MCF 10A (cell line): ENCODE results near the gene AK5. TPM values are rescaled to one million over a fixed set of nuclear protein-coding genes. Genes with fewer than 3 reads are reported as not detected.

Source experiments
- BruUV-seq: library from RNA; stranded (reverse); fragments of 400-500 nt; replicated peaks from 2 replicates; lab custom pipeline; 2021; lab: Mats Ljungman, UMichigan
- CTCF ChIA-PET: fragments of 300-600 bp; sonication (Branson Sonifier 250); formaldehyde crosslinking; extraction: SDS; loops from one replicate; lab custom pipeline; 2021; ENCODE audit warnings: antibody characterized with exemption, inconsistent platforms; lab: Yijun Ruan, JAX
- POLR2A ChIA-PET: fragments of 300-600, 350-650 bp; sonication (Branson Sonifier 250); formaldehyde crosslinking; extraction: SDS; loops from one replicate; lab custom pipeline; 2020; ENCODE audit warnings: antibody characterized with exemption, inconsistent platforms; lab: Yijun Ruan, JAX
- DNase-seq: peaks from one replicate; pipeline ENCODE4 v3.0.0-alpha.2; 2018; ENCODE audit not compliant: unreplicated experiment
- H3K27ac Mint-ChIP-seq: one replicate; pipeline ENCODE4 v1.8.0; 2022; ENCODE audit warnings: mild to moderate bottlenecking, low read depth, mixed read lengths; ENCODE audit not compliant: unreplicated experiment
- H3K27me3 Mint-ChIP-seq: one replicate; pipeline ENCODE4 v1.8.0; 2022; ENCODE audit warnings: mixed read lengths; ENCODE audit not compliant: insufficient read depth, unreplicated experiment
- H3K36me3 Mint-ChIP-seq: one replicate; pipeline ENCODE4 v1.8.0; 2022; ENCODE audit warnings: mild to moderate bottlenecking, moderate library complexity, mixed read lengths; ENCODE audit not compliant: insufficient read depth, unreplicated experiment
- H3K4me1 Mint-ChIP-seq: one replicate; pipeline ENCODE4 v1.8.0; 2022; ENCODE audit warnings: mixed read lengths; ENCODE audit not compliant: insufficient read depth, unreplicated experiment
- H3K4me3 Mint-ChIP-seq: one replicate; pipeline ENCODE4 v1.8.0; 2022; ENCODE audit warnings: mild to moderate bottlenecking, moderate library complexity, mixed read lengths; ENCODE audit not compliant: unreplicated experiment
- H3K9me3 Mint-ChIP-seq: one replicate; pipeline ENCODE4 v1.8.0; 2022; ENCODE audit warnings: mixed read lengths; ENCODE audit not compliant: unreplicated experiment
- CTCF ChIP-seq: fragments of 200-600 bp; IDR thresholded peaks from one replicate; pipeline ENCODE4 v1.8.0; 2022; ENCODE audit warnings: antibody characterized with exemption, mild to moderate bottlenecking; ENCODE audit not compliant: unreplicated experiment
- intact Hi-C: fragments of 100-400 bp; cut with micrococcal nuclease; formaldehyde crosslinking; loops from 2 replicates; pipeline ENCODE4 v1.14.1; 2022
- total RNA-seq: library from RNA; stranded (reverse); gene quantifications from 2 replicates; pipeline ENCODE4 v1.2.3, GENCODE V29; 2022

The AK5 gene
- total RNA-seq, 1 experiment from 2014 or later, result not detected

- POLR2A ChIA-PET, result no interaction called here
- CTCF ChIA-PET, result interaction anchor here (0.7 kb wide), 1 partner anchor 64 kb away, joined by 4 read pairs; no protein-coding TSS in a partner anchor
- no peaks in the 10 kb centered on the region for H3K9me3 Mint-ChIP-seq
- peaks cover 69% of the 10 kb centered on the region for H3K27me3 Mint-ChIP-seq
- H3K27ac Mint-ChIP-seq, result no peak overlapping the region
- DNase-seq, result no peak
- H3K36me3 Mint-ChIP-seq, result no peaks in the 10 kb centered on the region
- intact Hi-C loops, result no loop called here
- TF ChIP-seq CTCF, result no peak
- H3K4me1 Mint-ChIP-seq, result peaks cover 4% of the 10 kb centered on the region
- no TSS peak for BruUV-seq
- H3K4me3 Mint-ChIP-seq, result no peak overlapping the region
Measured at GRCh38 chr1:77283701-77284425, 2.0 kb downstream of the AK5 start.

- BruUV-seq, result no TSS peak
Measured at GRCh38 chr1:77287535-77287934, 5.7 kb downstream of the AK5 start.

GRCh38 chr1:77288275-77288674 is 6.5 kb downstream of the AK5 start:
- no peak overlapping the region for H3K4me3 Mint-ChIP-seq
- no peaks in the 10 kb centered on the region for H3K9me3 Mint-ChIP-seq
- ChIA-PET CTCF (no interaction called here), POLR2A (no interaction called here)
- H3K4me1 Mint-ChIP-seq, result no peaks in the 10 kb centered on the region
- H3K36me3 Mint-ChIP-seq, result no peaks in the 10 kb centered on the region
- peaks cover 49% of the 10 kb centered on the region for H3K27me3 Mint-ChIP-seq
- no peak for TF ChIP-seq CTCF
- BruUV-seq, result no TSS peak
- intact Hi-C loops, result no loop called here
- no peak overlapping the region for H3K27ac Mint-ChIP-seq
- peak; percentile 22 for DNase-seq

More at GRCh38 chr1:77287535-77287934, 5.7 kb downstream of the AK5 start:
- H3K27ac Mint-ChIP-seq, result no peak overlapping the region
- no peaks in the 10 kb centered on the region for H3K36me3 Mint-ChIP-seq
- ChIA-PET POLR2A (no interaction called here), CTCF (no interaction called here)
- no peak for TF ChIP-seq CTCF
- H3K27me3 Mint-ChIP-seq, result peaks cover 56% of the 10 kb centered on the region
- H3K4me1 Mint-ChIP-seq, result peaks cover 4% of the 10 kb centered on the region
- DNase-seq, result no peak
- H3K4me3 Mint-ChIP-seq, result no peak overlapping the region
- intact Hi-C loops, result no loop called here
- no peaks in the 10 kb centered on the region for H3K9me3 Mint-ChIP-seq

GRCh38 chr1:77290576-77290975 is 8.8 kb downstream of the AK5 start:
- no peak for DNase-seq
- H3K36me3 Mint-ChIP-seq, result no peaks in the 10 kb centered on the region
- H3K9me3 Mint-ChIP-seq, result no peaks in the 10 kb centered on the region
- no peak overlapping the region for H3K27ac Mint-ChIP-seq
- BruUV-seq, result no TSS peak
- CTCF ChIA-PET, result no interaction called here
- H3K4me3 Mint-ChIP-seq, result no peak overlapping the region
- peaks cover 29% of the 10 kb centered on the region for H3K27me3 Mint-ChIP-seq
- TF ChIP-seq CTCF, result no peak
- no peaks in the 10 kb centered on the region for H3K4me1 Mint-ChIP-seq
- POLR2A ChIA-PET, result no interaction called here
- intact Hi-C loops, result no loop called here
